Measurements from ENCODE around the gene FMNL2. TPM values are rescaled to one million over a fixed set of nuclear protein-coding genes. Genes with fewer than 3 reads are reported as not detected.

The FMNL2 gene
- total RNA-seq, 1 experiment from 2014 or later, result 33.6 TPM

DNA sequence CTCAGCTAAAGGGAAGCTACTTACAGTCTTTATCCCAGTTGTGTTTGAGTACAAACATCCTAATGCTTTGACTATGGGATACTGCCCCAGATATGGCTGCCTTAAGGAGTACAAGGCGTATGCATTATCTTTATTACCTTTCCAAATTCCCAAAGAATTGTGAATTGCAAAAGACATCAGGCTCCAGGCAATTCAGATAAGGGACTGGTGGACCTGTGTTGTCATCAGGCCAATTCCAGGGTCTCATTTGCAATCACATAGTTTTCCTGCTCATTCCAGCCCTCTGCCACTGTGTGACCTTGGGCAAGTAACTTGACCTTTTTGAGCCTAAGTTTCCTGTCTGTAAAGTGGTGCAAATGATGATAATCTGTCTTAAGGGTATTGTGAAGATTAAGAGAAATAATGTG, 137.5 kb downstream of the FMNL2 start:
- no peaks in the 10 kb centered on the region for H3K27me3 ChIP-seq (ENCODE audit: insufficient read depth, low read length)
- Mint-ChIP-seq H3K36me3 (ENCODE audit: insufficient read depth in 1 of 3, low read depth in 3 of 3) (no peaks in the 10 kb centered on the region), H3K27ac (no peak overlapping the region), H3K27me3 (ENCODE audit: low read depth) (no peaks in the 10 kb centered on the region), H3K9me3 (no peaks in the 10 kb centered on the region), H3K4me1 (peaks cover 47 to 49% of the 10 kb centered on the region in 2 experiments), H3K4me3 (no peak overlapping the region)
- H3K4me2 ChIP-seq (ENCODE audit: insufficient read depth, insufficient read length, low read length), result no peak overlapping the region
- H3K27ac ChIP-seq (ENCODE audit: insufficient read length, low read depth, low read length), result no peak overlapping the region
- no peak overlapping the region for H3K4ac ChIP-seq (ENCODE audit: low read depth, low read length)
- H4K91ac ChIP-seq (ENCODE audit: insufficient read length, low read depth, low read length), result no peak overlapping the region
- no peak overlapping the region for H2BK15ac ChIP-seq (ENCODE audit: low read depth, low read length)
- H3K9ac ChIP-seq (ENCODE audit: extremely low read depth, insufficient read length, low read length), result no peak overlapping the region
- peaks cover 3% of the 10 kb centered on the region for H3K79me1 ChIP-seq (ENCODE audit: insufficient read depth, low read depth, low read length, poor library complexity, severe bottlenecking)
- no peak overlapping the region for H2BK20ac ChIP-seq (ENCODE audit: low read depth, low read length, poor library complexity, severe bottlenecking)
- no peak overlapping the region for H2AK5ac ChIP-seq (ENCODE audit: insufficient read length, low read length)
- H3K4me1 ChIP-seq (ENCODE audit: insufficient read depth, low read length), result peaks cover 16% of the 10 kb centered on the region; the same call in 1 of the 2 replicates
- H3K14ac ChIP-seq (ENCODE audit: insufficient read depth, low read length), result no peak overlapping the region
- H3K23ac ChIP-seq (ENCODE audit: insufficient read length, low read depth, low read length), result no peak overlapping the region
- no peaks in the 10 kb centered on the region for H3K9me3 ChIP-seq (ENCODE audit: control insufficient read depth, low read depth, low read length)
- H3K79me2 ChIP-seq (ENCODE audit: insufficient read depth, low read length), result peaks cover 5% of the 10 kb centered on the region; the same call in 1 of the 2 replicates
- H2AFZ ChIP-seq (ENCODE audit: low read length), result no peak overlapping the region
- H3T11ph ChIP-seq (ENCODE audit: low read length), result no peak overlapping the region
- H3K18ac ChIP-seq (ENCODE audit: insufficient read length, low read depth, low read length), result no peak overlapping the region
- no peak for DNase-seq
- no peak overlapping the region for H2BK12ac ChIP-seq (ENCODE audit: insufficient read length, low read depth, low read length)
- no peak overlapping the region for H2BK120ac ChIP-seq (ENCODE audit: low read depth, low read length, poor library complexity, severe bottlenecking)
- TF ChIP-seq, protein P1, sequence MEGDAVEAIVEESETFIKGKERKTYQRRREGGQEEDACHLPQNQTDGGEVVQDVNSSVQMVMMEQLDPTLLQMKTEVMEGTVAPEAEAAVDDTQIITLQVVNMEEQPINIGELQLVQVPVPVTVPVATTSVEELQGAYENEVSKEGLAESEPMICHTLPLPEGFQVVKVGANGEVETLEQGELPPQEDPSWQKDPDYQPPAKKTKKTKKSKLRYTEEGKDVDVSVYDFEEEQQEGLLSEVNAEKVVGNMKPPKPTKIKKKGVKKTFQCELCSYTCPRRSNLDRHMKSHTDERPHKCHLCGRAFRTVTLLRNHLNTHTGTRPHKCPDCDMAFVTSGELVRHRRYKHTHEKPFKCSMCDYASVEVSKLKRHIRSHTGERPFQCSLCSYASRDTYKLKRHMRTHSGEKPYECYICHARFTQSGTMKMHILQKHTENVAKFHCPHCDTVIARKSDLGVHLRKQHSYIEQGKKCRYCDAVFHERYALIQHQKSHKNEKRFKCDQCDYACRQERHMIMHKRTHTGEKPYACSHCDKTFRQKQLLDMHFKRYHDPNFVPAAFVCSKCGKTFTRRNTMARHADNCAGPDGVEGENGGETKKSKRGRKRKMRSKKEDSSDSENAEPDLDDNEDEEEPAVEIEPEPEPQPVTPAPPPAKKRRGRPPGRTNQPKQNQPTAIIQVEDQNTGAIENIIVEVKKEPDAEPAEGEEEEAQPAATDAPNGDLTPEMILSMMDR (conservative IDR thresholded peaks at IDR 0.05), result no peak
- no peaks in the 10 kb centered on the region for H3K23me2 ChIP-seq (ENCODE audit: insufficient read length, low read depth, low read length, poor library complexity, severe bottlenecking)
- H4K8ac ChIP-seq (replicated peaks; ENCODE audit: insufficient read length, low read depth, low read length), result no peak overlapping the region
- no peaks in the 10 kb centered on the region for H4K20me1 ChIP-seq (ENCODE audit: control insufficient read depth, insufficient read depth, insufficient read length)
- no peak overlapping the region for H2BK5ac ChIP-seq (ENCODE audit: insufficient read length, low read length)
- no peak overlapping the region for H4K5ac ChIP-seq (ENCODE audit: insufficient read length, low read depth, low read length)
- WGBS (ENCODE audit: extremely low coverage, insufficient read length, low lambda C conversion rate), result no CpG with 5 or more reads among the region's 1 CpG
- H3K56ac ChIP-seq (ENCODE audit: insufficient read length, low read depth, low read length), result no peak overlapping the region

Measured in H9 (cell line).